Left lung (tissue), 10 donors: ENCODE data around the gene TENM4. TPM values are rescaled to one million over a fixed set of nuclear protein-coding genes. Genes with fewer than 3 reads are reported as not detected.
A peak's percentile ranks its signal among the peaks of the same experiment; 100 is the strongest.

Source experiments
- ATAC-seq: fragments of 200-7000 bp; cut with Tn5 transposase; one replicate; pipeline ENCODE4 v1.9.1; 2020; ENCODE audit warnings: moderate library complexity
- DNase-seq, 4 donors: peaks; one replicate each; pipeline ENCODE4 v3.0.0-alpha.2; 2013 to 2020
- H3K27ac ChIP-seq, 2 donors: fragments of 200-600 bp; sonication (generic) in 1 of 2; one replicate each; pipeline versions ENCODE4 v1.5.0 to v1.8.0; 2020 to 2021
- H3K27me3 ChIP-seq, 2 donors: fragments of 200-600 bp; sonication (generic) in 1 of 2; one replicate each; pipeline versions ENCODE4 v1.5.0 to v1.8.0; 2020 to 2021
- H3K36me3 ChIP-seq, 2 donors: fragments of 200-600 bp; sonication (generic) in 1 of 2; one replicate each; pipeline versions ENCODE4 v1.5.0 to v1.8.0; 2020 to 2021
- H3K4me1 ChIP-seq, 2 donors: fragments of 200-600 bp; one replicate each; pipeline ENCODE4 v1.8.0; 2021
- H3K4me3 ChIP-seq, 2 donors: fragments of 200-600 bp; sonication (generic) in 1 of 2; one replicate each; pipeline versions ENCODE4 v1.5.0 to v1.8.0; 2020 to 2021; ENCODE audit warnings: mild to moderate bottlenecking in 1 of 2
- H3K9me3 ChIP-seq, 2 donors: fragments of 200-600 bp; sonication (generic) in 1 of 2; one replicate each; pipeline versions ENCODE4 v1.5.0 to v1.8.0; 2020 to 2021
- CTCF ChIP-seq, 2 donors: fragments of 200-600 bp; sonication (generic) in 1 of 2; IDR thresholded peaks; one replicate each; pipeline versions ENCODE4 v1.5.0 to v1.8.0; 2021; ENCODE audit warnings: antibody characterized with exemption in 2 of 2
- intact Hi-C, 2 donors: fragments of 100-400 bp; cut with DNase I; formaldehyde crosslinking; loops; one replicate each; pipeline versions ENCODE4 v1.11.2 to v1.14.2; 2022
- polyA plus RNA-seq, 6 donors: library from polyadenylated mRNA; unstranded; fragments of 120-200 nt; gene quantifications; one replicate each; pipeline ENCODE4 v1.2.1, GENCODE V29; 2013; ENCODE audit not compliant: insufficient read length in 6 of 6
- total RNA-seq, 2 donors: library from RNA; stranded (reverse); fragmentation: NEBNext Ultra II Directional; extraction: Animal tissue kit (Norgen Biotek cat#: 25700); gene quantifications; one replicate each; pipeline ENCODE4 v1.2.1, GENCODE V29; 2021
- donor health status: DM: no; HTN: yes; CAD: no.
- donor health status: DM: no; HTN: no; CAD: no.

TENM4 gene
- total and polyA plus RNA-seq, 8 donors, result 3.4 to 7.1 (median 5.2) TPM

GRCh38 chr11:79244798-79245197 lies 196.0 kb downstream of the TENM4 start:
- Histone ChIP-seq H3K27ac (no peak overlapping the region), H3K4me3 (no peak overlapping the region), H3K36me3 (no peaks in the 10 kb centered on the region), H3K9me3 (no peaks in the 10 kb centered on the region), H3K27me3 (no peaks in the 10 kb centered on the region), H3K4me1 (no peaks in the 10 kb centered on the region)
- no peak for DNase-seq
- no peak for TF ChIP-seq CTCF (IDR thresholded peaks at IDR 0.05)
- ATAC-seq, result no peak
- intact Hi-C loops, result no loop called here

- no peak overlapping the region for H3K4me3 ChIP-seq
- no peak for TF ChIP-seq CTCF (IDR thresholded peaks at IDR 0.05)
- no peaks in the 10 kb centered on the region for H3K36me3 ChIP-seq
- intact Hi-C loops, result no loop called here
- H3K27me3 ChIP-seq, result no peaks in the 10 kb centered on the region
- H3K4me1 ChIP-seq, result no peaks in the 10 kb centered on the region
- peak; percentile 74 for ATAC-seq
- no peak overlapping the region for H3K27ac ChIP-seq
- DNase-seq, result no peak
- H3K9me3 ChIP-seq, result no peaks in the 10 kb centered on the region
These were observed 196.5 kb downstream of the TENM4 start for GRCh38 chr11:79244241-79244772.

- Histone ChIP-seq H3K27ac (no peak overlapping the region), H3K27me3 (no peaks in the 10 kb centered on the region), H3K9me3 (no peaks in the 10 kb centered on the region), H3K4me3 (no peak overlapping the region), H3K36me3 (no peaks in the 10 kb centered on the region), H3K4me1 (no peaks in the 10 kb centered on the region)
- ATAC-seq (no peak), DNase-seq (no peak)
- TF ChIP-seq CTCF (IDR thresholded peaks at IDR 0.05), result no peak
- intact Hi-C loops, result no loop called here
These were observed 197.2 kb downstream of the TENM4 start for GRCh38 chr11:79243422-79244210.

GRCh38 chr11:79242616-79243015 lies 198.2 kb downstream of the TENM4 start:
- no peaks in the 10 kb centered on the region for H3K9me3 ChIP-seq
- peaks cover 0 to under 1% of the 10 kb centered on the region in 2 donors for H3K27me3 ChIP-seq
- H3K4me1 ChIP-seq, result no peaks in the 10 kb centered on the region
- TF ChIP-seq CTCF (IDR thresholded peaks at IDR 0.05), result no peak
- no peak overlapping the region for H3K27ac ChIP-seq
- ATAC-seq (no peak), DNase-seq (no peak)
- no peak overlapping the region for H3K4me3 ChIP-seq
- no peaks in the 10 kb centered on the region for H3K36me3 ChIP-seq
- intact Hi-C loops, result no loop called here

- DNase-seq (no peak), ATAC-seq (no peak)
- no peak for TF ChIP-seq CTCF (IDR thresholded peaks at IDR 0.05)
- Histone ChIP-seq H3K27me3 (peaks cover 0 to 5% of the 10 kb centered on the region in 2 donors), H3K27ac (no peak overlapping the region), H3K4me3 (no peak overlapping the region), H3K9me3 (no peaks in the 10 kb centered on the region), H3K4me1 (no peaks in the 10 kb centered on the region), H3K36me3 (no peaks in the 10 kb centered on the region)
- intact Hi-C loops, result no loop called here
These were observed 199.0 kb downstream of the TENM4 start for GRCh38 chr11:79241852-79242241.
